ENCODE data around the gene MBD2. TPM values are rescaled to one million over a fixed set of nuclear protein-coding genes. Genes with fewer than 3 reads are reported as not detected.
"Not testable (repeated sequence)": the region's sequence is repeated elsewhere in the genome, so short reads cannot be mapped to it uniquely, and the experiment has no call there.

The MBD2 gene
- total RNA-seq, 2 donors from 2014 or later, result 91.6 to 151 TPM

- DNase-seq (ENCODE audit: low spot score in 2 of 2) (no peak), ATAC-seq (no peak)
- no peaks in the 10 kb centered on the region for H3K9me3 Mint-ChIP-seq
- peaks cover 0 to 34% of the 10 kb centered on the region in 2 donors for H3K36me3 Mint-ChIP-seq
- H3K27ac Mint-ChIP-seq, result no peak overlapping the region
Measured at GRCh38 chr18:54217624-54218023, 6.8 kb downstream of the MBD2 start.

- Mint-ChIP-seq H3K27ac (peak overlapping the region in 1 of 2 donors; percentile 27), H3K36me3 (peaks cover 0 to 11% of the 10 kb centered on the region in 2 donors), H3K9me3 (no peaks in the 10 kb centered on the region)
- DNase-seq (ENCODE audit: low spot score in 2 of 2) (no peak), ATAC-seq (peak in 1 of 2 donors; percentile 42)
Measured at GRCh38 chr18:54215069-54215468, 9.4 kb downstream of the MBD2 start.

- DNase-seq (ENCODE audit: low spot score in 2 of 2), result no peak
- Mint-ChIP-seq H3K27ac (peak overlapping the region; percentile 23 to 81), H3K9me3 (no peaks in the 10 kb centered on the region), H3K36me3 (peaks cover 0 to 6% of the 10 kb centered on the region in 2 donors)
- peak in 1 of 2 donors; percentile 45 for ATAC-seq
Measured at GRCh38 chr18:54210463-54210862, 14.0 kb downstream of the MBD2 start.

- Mint-ChIP-seq H3K36me3 (peaks cover 0 to 3% of the 10 kb centered on the region in 2 donors), H3K27ac (peak overlapping the region; percentile 75 to 81), H3K9me3 (no peaks in the 10 kb centered on the region)
- ATAC-seq (peak; percentile 86 to 93), DNase-seq (ENCODE audit: low spot score in 2 of 2) (no peak)
Measured at GRCh38 chr18:54209471-54210180, 14.8 kb downstream of the MBD2 start.

- ATAC-seq (no peak), DNase-seq (ENCODE audit: low spot score in 2 of 2) (no peak)
- Mint-ChIP-seq H3K36me3 (peaks cover 0 to 24% of the 10 kb centered on the region in 2 donors), H3K27ac (no peak overlapping the region), H3K9me3 (no peaks in the 10 kb centered on the region)
Measured at GRCh38 chr18:54206447-54206846, 18.0 kb downstream of the MBD2 start.

- no peak for DNase-seq (ENCODE audit: low spot score in 2 of 2)
- no peak for ATAC-seq
- Mint-ChIP-seq H3K9me3 (no peaks in the 10 kb centered on the region), H3K27ac (no peak overlapping the region), H3K36me3 (peaks cover 4 to 28% of the 10 kb centered on the region in 2 donors)
Measured at GRCh38 chr18:54205959-54206358, 18.5 kb downstream of the MBD2 start.

GRCh38 chr18:54205448-54205847 lies 19.0 kb downstream of the MBD2 start:
- DNase-seq (ENCODE audit: low spot score in 2 of 2); H3K9me3 Mint-ChIP-seq; H3K27ac Mint-ChIP-seq; ATAC-seq: not testable (repeated sequence)
- H3K36me3 Mint-ChIP-seq, result peaks cover 4 to 31% of the 10 kb centered on the region in 2 donors

GRCh38 chr18:54204883-54205282 lies 19.6 kb downstream of the MBD2 start:
- Mint-ChIP-seq H3K27ac (no peak overlapping the region), H3K9me3 (no peaks in the 10 kb centered on the region), H3K36me3 (peaks cover 4 to 35% of the 10 kb centered on the region in 2 donors)
- no peak for DNase-seq (ENCODE audit: low spot score in 2 of 2)
- no peak for ATAC-seq

- Mint-ChIP-seq H3K36me3 (peaks cover 12 to 45% of the 10 kb centered on the region in 2 donors), H3K27ac (no peak overlapping the region), H3K9me3 (no peaks in the 10 kb centered on the region)
- DNase-seq (ENCODE audit: low spot score in 2 of 2) (no peak), ATAC-seq (no peak)
Measured at GRCh38 chr18:54203914-54204313, 20.6 kb downstream of the MBD2 start.

- Mint-ChIP-seq H3K27ac (no peak overlapping the region), H3K9me3 (no peaks in the 10 kb centered on the region), H3K36me3 (peaks cover 12 to 52% of the 10 kb centered on the region in 2 donors)
- ATAC-seq, result no peak
- DNase-seq (ENCODE audit: low spot score in 2 of 2), result no peak
Measured at GRCh38 chr18:54202851-54203250, 21.6 kb downstream of the MBD2 start.

- no peak for DNase-seq (ENCODE audit: low spot score in 2 of 2)
- no peaks in the 10 kb centered on the region for H3K9me3 Mint-ChIP-seq
- ATAC-seq, result no peak
- no peak overlapping the region for H3K27ac Mint-ChIP-seq
- H3K36me3 Mint-ChIP-seq, result peaks cover 12 to 41% of the 10 kb centered on the region in 2 donors
Measured at GRCh38 chr18:54197747-54198411, 26.6 kb downstream of the MBD2 start.

GRCh38 chr18:54193786-54194185 lies 30.7 kb downstream of the MBD2 start:
- Mint-ChIP-seq H3K36me3 (peaks cover 0 to 7% of the 10 kb centered on the region in 2 donors), H3K27ac (no peak overlapping the region), H3K9me3 (no peaks in the 10 kb centered on the region)
- no peak for DNase-seq (ENCODE audit: low spot score in 2 of 2)
- no peak for ATAC-seq

- H3K27ac Mint-ChIP-seq, result no peak overlapping the region
- ATAC-seq, result no peak
- H3K36me3 Mint-ChIP-seq, result peaks cover 2% of the 10 kb centered on the region in 2 donors
- no peak for DNase-seq (ENCODE audit: low spot score in 2 of 2)
- no peaks in the 10 kb centered on the region for H3K9me3 Mint-ChIP-seq
Measured at GRCh38 chr18:54192900-54193299, 31.6 kb downstream of the MBD2 start.

GRCh38 chr18:54192415-54192814 lies 32.1 kb downstream of the MBD2 start:
- Mint-ChIP-seq H3K27ac (no peak overlapping the region), H3K36me3 (peaks cover 7% of the 10 kb centered on the region in 2 donors), H3K9me3 (no peaks in the 10 kb centered on the region)
- DNase-seq (ENCODE audit: low spot score in 2 of 2), result no peak
- ATAC-seq, result no peak

GRCh38 chr18:54191352-54191751 lies 33.1 kb downstream of the MBD2 start:
- H3K9me3 Mint-ChIP-seq, result no peaks in the 10 kb centered on the region
- ATAC-seq, result no peak
- H3K36me3 Mint-ChIP-seq, result peaks cover 7 to 12% of the 10 kb centered on the region in 2 donors
- no peak for DNase-seq (ENCODE audit: low spot score in 2 of 2)
- no peak overlapping the region for H3K27ac Mint-ChIP-seq

GRCh38 chr18:54187372-54187771 lies 37.1 kb downstream of the MBD2 start:
- Mint-ChIP-seq H3K27ac (no peak overlapping the region), H3K36me3 (peaks cover 7 to 16% of the 10 kb centered on the region in 2 donors), H3K9me3 (no peaks in the 10 kb centered on the region)
- DNase-seq (ENCODE audit: low spot score in 2 of 2), result no peak
- ATAC-seq, result no peak

- no peak for DNase-seq (ENCODE audit: low spot score in 2 of 2)
- no peak overlapping the region for H3K27ac Mint-ChIP-seq
- ATAC-seq, result no peak
- H3K36me3 Mint-ChIP-seq, result peaks cover 7 to 16% of the 10 kb centered on the region in 2 donors
- no peaks in the 10 kb centered on the region for H3K9me3 Mint-ChIP-seq
Measured at GRCh38 chr18:54184836-54185235, 39.6 kb downstream of the MBD2 start.

- H3K27ac Mint-ChIP-seq, result no peak overlapping the region
- ATAC-seq (peak in 1 of 2 donors; percentile 37), DNase-seq (ENCODE audit: low spot score in 2 of 2) (no peak)
- no peaks in the 10 kb centered on the region for H3K9me3 Mint-ChIP-seq
- peaks cover 7 to 16% of the 10 kb centered on the region in 2 donors for H3K36me3 Mint-ChIP-seq
Measured at GRCh38 chr18:54183390-54183789, 41.1 kb downstream of the MBD2 start.

Data from activated naive CD4-positive, alpha-beta T cell treated with anti-CD3 and anti-CD28 coated beads, Interleukin-2, amount 50 U/mL, for 72 hours (primary cell).